VCaP (cell line): Measurements from ENCODE around the gene VSTM2L.

Source experiments
- H3K27ac ChIP-seq: fragments of 450-650 bp; 2 replicates; pipeline ENCODE4 v1.5.1; 2017
- CTCF ChIP-seq: fragments of 450-650 bp; conservative IDR thresholded peaks from 2 replicates; pipeline ENCODE4 v1.5.1; 2017; ENCODE audit warnings: mild to moderate bottlenecking, moderate library complexity

Gene VSTM2L

GRCh38 chr20:37873884-37874283 is 29.0 kb upstream of the VSTM2L start:
- TF ChIP-seq CTCF = no peak
- no peak overlapping the region for H3K27ac ChIP-seq

- TF ChIP-seq CTCF = no peak
- H3K27ac ChIP-seq = no peak overlapping the region
Measured at GRCh38 chr20:37875460-37876175, 27.3 kb upstream of the VSTM2L start.

- TF ChIP-seq CTCF = no peak
- H3K27ac ChIP-seq = no peak overlapping the region
Measured at GRCh38 chr20:37876863-37877262, 26.1 kb upstream of the VSTM2L start.

GRCh38 chr20:37877832-37878772 is 24.8 kb upstream of the VSTM2L start:
- 0 out of 2 replicates have a peak overlapping the region, but pooled peaks have one; percentile 20 for H3K27ac ChIP-seq
- no peak for TF ChIP-seq CTCF

GRCh38 chr20:37878835-37879599 is 23.9 kb upstream of the VSTM2L start:
- TF ChIP-seq CTCF = no peak
- 0 out of 2 replicates have a peak overlapping the region, but pooled peaks have one; percentile 20 for H3K27ac ChIP-seq

- H3K27ac ChIP-seq = no peak overlapping the region
- no peak for TF ChIP-seq CTCF
Measured at GRCh38 chr20:37879843-37880242, 23.1 kb upstream of the VSTM2L start.
